Upper lobe of right lung (tissue), 1 donor: Measurements from ENCODE around the gene C19orf73. TPM values are rescaled to one million over a fixed set of nuclear protein-coding genes. Genes with fewer than 3 reads are reported as not detected.

Source experiments
- ATAC-seq: fragments of 200-7000 bp; cut with Tn5 transposase; one replicate; pipeline ENCODE4 v1.9.1; 2020; ENCODE audit warnings: mild to moderate bottlenecking, moderate library complexity
- DNase-seq: peaks from one replicate; pipeline ENCODE4 v3.0.0-alpha.2; 2020
- H3K27ac ChIP-seq: fragments of 200-600 bp; one replicate; pipeline ENCODE4 v1.8.0; 2022
- H3K27me3 ChIP-seq: fragments of 200-600 bp; one replicate; pipeline ENCODE4 v1.8.0; 2022; ENCODE audit warnings: mild to moderate bottlenecking
- H3K36me3 ChIP-seq: fragments of 200-600 bp; one replicate; pipeline ENCODE4 v1.8.0; 2022
- H3K4me1 ChIP-seq: fragments of 200-600 bp; one replicate; pipeline ENCODE4 v1.8.0; 2022
- H3K4me3 ChIP-seq: fragments of 200-600 bp; one replicate; pipeline ENCODE4 v1.8.0; 2022; ENCODE audit warnings: mild to moderate bottlenecking
- H3K9me3 ChIP-seq: fragments of 200-600 bp; one replicate; pipeline ENCODE4 v1.8.0; 2022
- intact Hi-C: fragments of 100-400 bp; cut with DNase I; formaldehyde crosslinking; loops from one replicate; pipeline ENCODE4 v1.11.0; 2022
- long read RNA-seq: library from polyadenylated mRNA; unstranded; transcript quantifications from one replicate; pipeline ENCODE4 v2.0.0, GENCODE V29; 2021
- total RNA-seq: library from RNA; stranded (reverse); fragmentation: NEBNext Ultra II Directional; extraction: Animal tissue kit (Norgen Biotek cat#: 25700); gene quantifications from one replicate; pipeline ENCODE4 v1.2.1, GENCODE V29; 2021
- TF ChIP-seq, protein P1 (sequence below): fragments of 200-600 bp; IDR thresholded peaks from one replicate; pipeline ENCODE4 v1.8.0; 2022; ENCODE audit warnings: antibody characterized with exemption
- donor health status: DM: no; HTN: yes; CAD: no; lungs with severe emphysema.

Gene C19orf73, protein sequence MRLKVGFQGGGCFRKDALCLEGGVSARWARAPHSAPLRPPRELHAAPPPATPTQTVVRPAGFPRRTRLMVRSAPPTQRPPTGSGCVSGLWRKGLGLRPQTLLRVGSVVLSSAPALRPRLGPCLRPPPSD
- total RNA-seq: 1.5 TPM
- long read RNA-seq: 0 reads

DNA sequence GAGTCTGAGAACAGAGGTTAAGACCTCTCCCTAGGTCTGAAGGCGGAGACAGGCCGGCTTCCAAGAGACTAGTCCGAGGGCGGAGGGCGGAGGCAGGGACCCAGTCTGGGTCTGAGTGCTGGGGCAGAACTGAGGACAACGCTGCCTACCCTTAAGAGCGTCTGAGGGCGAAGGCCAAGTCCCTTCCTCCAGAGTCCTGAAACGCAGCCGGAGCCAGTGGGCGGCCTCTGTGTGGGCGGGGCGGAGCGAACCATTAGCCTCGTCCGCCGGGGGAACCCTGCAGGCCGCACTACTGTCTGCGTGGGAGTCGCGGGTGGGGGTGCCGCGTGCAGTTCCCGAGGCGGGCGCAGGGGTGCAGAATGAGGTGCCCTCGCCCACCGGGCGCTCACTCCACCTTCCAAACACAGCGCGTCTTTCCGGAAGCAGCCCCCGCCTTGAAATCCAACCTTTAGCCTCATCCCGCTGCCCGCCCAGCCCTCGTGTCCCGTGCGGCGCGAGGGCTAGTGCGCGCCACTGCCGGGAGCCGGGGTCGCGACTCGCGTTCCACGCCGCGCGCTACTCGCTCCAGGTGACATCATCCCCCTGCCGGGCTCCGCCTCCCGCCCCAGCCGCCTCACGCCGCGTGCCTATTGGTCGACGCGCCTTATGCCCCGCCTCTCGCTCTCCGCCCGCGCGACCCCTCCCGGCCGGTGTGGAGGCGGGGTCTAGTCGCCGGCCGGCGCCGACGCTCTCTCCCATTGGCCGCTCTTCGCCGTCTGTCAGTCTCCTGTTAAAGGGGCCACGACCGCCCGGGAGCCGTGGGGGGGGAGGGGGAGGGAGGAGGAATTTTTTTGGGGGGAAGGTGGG, at the start of gene C19orf73:
Gene C19orf73, minus strand, starts transcription at position 579 of the 846 bp plus-strand sequence. Its CDS starts 121 bp downstream, at position 458.
- ATAC-seq: peak; percentile 92
- no peaks in the 10 kb centered on the region for H3K36me3 ChIP-seq
- TF ChIP-seq, protein P1, sequence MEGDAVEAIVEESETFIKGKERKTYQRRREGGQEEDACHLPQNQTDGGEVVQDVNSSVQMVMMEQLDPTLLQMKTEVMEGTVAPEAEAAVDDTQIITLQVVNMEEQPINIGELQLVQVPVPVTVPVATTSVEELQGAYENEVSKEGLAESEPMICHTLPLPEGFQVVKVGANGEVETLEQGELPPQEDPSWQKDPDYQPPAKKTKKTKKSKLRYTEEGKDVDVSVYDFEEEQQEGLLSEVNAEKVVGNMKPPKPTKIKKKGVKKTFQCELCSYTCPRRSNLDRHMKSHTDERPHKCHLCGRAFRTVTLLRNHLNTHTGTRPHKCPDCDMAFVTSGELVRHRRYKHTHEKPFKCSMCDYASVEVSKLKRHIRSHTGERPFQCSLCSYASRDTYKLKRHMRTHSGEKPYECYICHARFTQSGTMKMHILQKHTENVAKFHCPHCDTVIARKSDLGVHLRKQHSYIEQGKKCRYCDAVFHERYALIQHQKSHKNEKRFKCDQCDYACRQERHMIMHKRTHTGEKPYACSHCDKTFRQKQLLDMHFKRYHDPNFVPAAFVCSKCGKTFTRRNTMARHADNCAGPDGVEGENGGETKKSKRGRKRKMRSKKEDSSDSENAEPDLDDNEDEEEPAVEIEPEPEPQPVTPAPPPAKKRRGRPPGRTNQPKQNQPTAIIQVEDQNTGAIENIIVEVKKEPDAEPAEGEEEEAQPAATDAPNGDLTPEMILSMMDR: peak; percentile 30
- intact Hi-C loops: no loop called here
- H3K27ac ChIP-seq: peak within 1 kb of the TSS; percentile 97
- peak; percentile 97 for DNase-seq
- H3K4me3 ChIP-seq: peak within 1 kb of the TSS; percentile 71
- no peaks in the 10 kb centered on the region for H3K9me3 ChIP-seq
- H3K4me1 ChIP-seq: peaks cover 24% of the 10 kb centered on the region
- H3K27me3 ChIP-seq: no peaks in the 10 kb centered on the region

DNA sequence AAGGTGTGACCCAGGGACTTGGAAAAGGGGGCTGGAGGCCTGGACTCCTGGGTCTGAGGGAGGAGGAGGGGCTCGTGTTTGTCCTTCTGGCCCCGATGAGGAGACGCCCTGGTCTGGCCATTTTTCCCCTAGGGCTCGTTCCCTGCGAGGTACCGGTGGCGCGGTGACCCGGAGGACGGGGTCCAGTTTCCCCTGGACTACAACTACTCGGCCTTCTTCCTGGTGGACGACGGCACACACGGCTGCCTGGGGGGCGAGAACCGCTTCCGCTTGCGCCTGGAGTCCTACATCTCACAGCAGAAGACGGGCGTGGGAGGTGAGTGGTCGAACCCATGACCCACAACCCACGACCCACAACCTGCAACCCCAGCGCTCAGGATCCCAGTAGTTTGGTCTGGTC, 49.5 kb upstream of the C19orf73 start:
- Histone ChIP-seq H3K4me1 (peaks cover 14% of the 10 kb centered on the region), H3K9me3 (no peaks in the 10 kb centered on the region), H3K27ac (no peak overlapping the region), H3K36me3 (peaks cover 47% of the 10 kb centered on the region), H3K27me3 (no peaks in the 10 kb centered on the region), H3K4me3 (no peak overlapping the region)
- DNase-seq (no peak), ATAC-seq (no peak)
- TF ChIP-seq, protein P1: no peak
- intact Hi-C loops: no loop called here

GRCh38 chr19:49167857-49168409, 49.0 kb upstream of the C19orf73 start:
- peaks cover 14% of the 10 kb centered on the region for H3K4me1 ChIP-seq
- H3K9me3 ChIP-seq: no peaks in the 10 kb centered on the region
- TF ChIP-seq, protein P1: no peak
- H3K36me3 ChIP-seq: peaks cover 42% of the 10 kb centered on the region
- intact Hi-C loops: no loop called here
- no peaks in the 10 kb centered on the region for H3K27me3 ChIP-seq
- H3K4me3 ChIP-seq: no peak overlapping the region
- no peak overlapping the region for H3K27ac ChIP-seq
- DNase-seq (no peak), ATAC-seq (no peak)

DNA sequence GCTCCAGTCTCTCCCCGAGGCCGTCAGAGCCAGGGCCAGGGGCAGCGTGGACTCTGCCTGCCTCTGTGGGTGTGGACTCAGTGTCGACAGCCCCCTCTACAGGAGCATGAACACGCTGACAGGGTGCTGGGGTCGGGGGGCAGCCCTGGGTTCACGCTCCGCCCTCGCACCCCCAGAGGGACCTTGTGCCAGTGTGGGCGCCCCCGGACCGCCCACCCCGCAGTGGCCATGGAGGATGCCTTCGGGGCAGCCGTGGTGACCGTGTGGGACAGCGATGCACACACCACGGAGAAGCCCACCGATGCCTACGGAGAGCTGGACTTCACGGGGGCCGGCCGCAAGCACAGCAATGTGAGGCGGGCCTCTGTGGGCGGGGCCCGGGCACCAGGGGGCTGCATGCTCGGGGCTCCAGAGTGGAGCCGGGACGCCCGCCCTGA, 46.9 kb upstream of the C19orf73 start:
- Histone ChIP-seq H3K27me3 (no peaks in the 10 kb centered on the region), H3K36me3 (peaks cover 23% of the 10 kb centered on the region), H3K27ac (peak overlapping the region; percentile 73), H3K4me3 (no peak overlapping the region), H3K9me3 (no peaks in the 10 kb centered on the region), H3K4me1 (peaks cover 14% of the 10 kb centered on the region)
- ATAC-seq (peak; percentile 41), DNase-seq (no peak)
- intact Hi-C loops: no loop called here
- TF ChIP-seq, protein P1: no peak

DNA sequence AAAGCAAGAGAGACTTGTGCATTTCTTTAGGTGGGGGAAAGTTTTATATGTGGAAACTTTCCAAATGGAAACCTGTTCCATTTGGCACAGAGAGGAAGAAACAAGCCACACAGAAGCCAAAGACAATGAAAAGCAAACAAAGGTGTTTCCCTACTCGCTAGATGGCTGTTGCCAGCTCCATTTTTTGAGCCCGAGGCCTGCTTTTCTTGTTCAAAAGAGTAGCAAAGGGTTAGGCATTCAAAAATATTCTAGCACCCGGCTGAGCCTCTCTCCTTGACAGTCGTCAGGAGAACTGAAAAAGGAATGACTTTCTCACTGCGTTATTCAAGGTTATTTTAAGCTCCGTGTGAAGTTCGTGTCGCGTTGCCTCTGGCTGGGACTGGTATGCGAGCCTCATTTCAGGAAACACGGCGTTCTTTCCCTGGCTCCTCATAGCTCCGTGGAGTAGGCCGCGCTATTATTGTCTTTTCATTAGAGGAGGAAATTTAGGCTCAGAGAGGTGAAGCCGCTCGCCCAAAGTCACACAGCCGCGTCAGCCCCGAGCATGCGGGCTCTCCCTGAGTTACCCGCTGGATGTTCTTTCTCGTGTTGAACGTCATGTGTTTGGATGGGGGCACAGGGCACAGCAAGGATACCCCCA, 46.3 kb upstream of the C19orf73 start:
- no peak overlapping the region for H3K4me3 ChIP-seq
- ATAC-seq: peak; percentile 62
- H3K4me1 ChIP-seq: peaks cover 14% of the 10 kb centered on the region
- no peaks in the 10 kb centered on the region for H3K27me3 ChIP-seq
- intact Hi-C loops: no loop called here
- H3K27ac ChIP-seq: peak overlapping the region; percentile 73
- H3K9me3 ChIP-seq: no peaks in the 10 kb centered on the region
- no peak for DNase-seq
- TF ChIP-seq, protein P1: no peak
- peaks cover 17% of the 10 kb centered on the region for H3K36me3 ChIP-seq
